ENCODE results near the gene ACOT11. TPM values are rescaled to one million over a fixed set of nuclear protein-coding genes. Genes with fewer than 3 reads are reported as not detected.
A peak's percentile ranks its signal among the peaks of the same experiment; 100 is the strongest.

ACOT11 gene
- total and polyA plus RNA-seq, 4 donors: 6.4 to 20.9 (median 12.4) TPM

DNA sequence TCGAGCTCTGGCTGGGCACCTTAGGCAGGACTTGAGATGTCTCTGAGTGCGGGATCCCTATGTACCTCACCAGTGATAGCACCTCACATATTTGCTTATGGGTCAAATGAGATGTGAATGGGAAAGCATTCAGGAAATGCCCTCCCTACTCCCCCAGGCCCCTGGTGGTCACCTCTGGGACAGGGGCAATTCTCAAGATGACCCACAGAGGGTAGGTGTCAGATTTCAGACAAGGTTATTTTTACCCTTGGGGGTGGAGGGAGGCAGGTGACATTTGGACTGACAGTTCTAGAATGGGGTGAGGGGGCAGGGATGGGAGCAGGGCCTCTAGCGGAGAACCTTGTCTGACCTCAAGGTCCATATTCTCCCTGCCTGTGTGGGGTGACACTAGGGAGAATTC, 27.1 kb downstream of the ACOT11 start:
- no peaks in the 10 kb centered on the region for H3K27me3 ChIP-seq (ENCODE audit: control insufficient read depth in 1 of 2, insufficient read depth in 2 of 2, low read length in 1 of 2)
- no peaks in the 10 kb centered on the region for H3K9me3 ChIP-seq (ENCODE audit: control insufficient read depth, low read length)
- WGBS, 2 donors: 96 to 97% methylated on average over 3 of the region's 3 CpGs
- H3K27ac ChIP-seq (ENCODE audit: low read depth in 1 of 2, low read length in 2 of 2): no peak overlapping the region
- H3K36me3 ChIP-seq (ENCODE audit: control insufficient read depth in 1 of 2, insufficient read depth in 2 of 2, low read length in 1 of 2): no peaks in the 10 kb centered on the region
- H3K4me1 ChIP-seq (ENCODE audit: control insufficient read depth in 1 of 2, insufficient read depth in 2 of 2, low read length in 2 of 2): no peaks in the 10 kb centered on the region
- ATAC-seq (ENCODE audit: low FRiP score) (no peak), DNase-seq (peak; percentile 10)
- no peak overlapping the region for H3K4me3 ChIP-seq (ENCODE audit: low read length in 2 of 2)
- intact Hi-C loops (cut with DNase I): no loop called here

DNA sequence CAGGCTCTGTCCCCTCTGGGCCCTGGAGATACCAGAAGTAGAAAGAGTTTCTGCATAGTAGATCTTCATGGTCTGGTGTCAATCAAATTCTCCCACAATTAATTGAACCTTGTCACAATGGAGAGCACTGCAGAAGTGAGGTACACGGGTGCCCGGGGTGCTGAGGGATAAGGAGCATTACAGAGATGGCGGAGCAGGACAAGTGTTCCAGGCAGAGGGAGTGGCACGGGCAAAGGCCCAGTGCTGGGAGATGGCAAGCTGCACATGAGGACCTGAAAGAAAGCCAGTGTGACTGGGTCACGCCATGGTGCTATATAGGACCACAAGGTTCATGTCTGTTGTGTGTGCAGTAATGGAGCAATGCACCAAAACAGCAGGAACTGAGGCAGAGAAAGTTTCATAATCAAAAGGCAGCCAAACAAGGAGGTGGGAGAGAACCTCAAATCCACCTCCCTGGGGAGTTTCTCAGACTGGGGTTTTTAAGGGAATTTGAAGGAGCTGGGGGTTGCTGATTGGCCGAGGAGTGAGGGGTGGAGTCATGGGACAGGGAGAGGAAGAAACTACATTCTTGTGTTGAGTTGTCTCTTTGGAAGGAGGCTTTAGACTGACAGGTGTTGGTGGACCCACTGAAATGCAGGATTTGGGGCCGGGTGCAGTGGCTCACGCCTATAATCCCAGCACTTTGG, 27.7 kb downstream of the ACOT11 start:
- Histone ChIP-seq H3K27ac (ENCODE audit: low read depth in 1 of 2, low read length in 2 of 2) (no peak overlapping the region), H3K9me3 (ENCODE audit: control insufficient read depth, low read length) (no peaks in the 10 kb centered on the region), H3K36me3 (ENCODE audit: control insufficient read depth in 1 of 2, insufficient read depth in 2 of 2, low read length in 1 of 2) (no peaks in the 10 kb centered on the region), H3K4me3 (ENCODE audit: low read length in 2 of 2) (no peak overlapping the region), H3K27me3 (ENCODE audit: control insufficient read depth in 1 of 2, insufficient read depth in 2 of 2, low read length in 1 of 2) (no peaks in the 10 kb centered on the region), H3K4me1 (ENCODE audit: control insufficient read depth in 1 of 2, insufficient read depth in 2 of 2, low read length in 2 of 2) (no peaks in the 10 kb centered on the region)
- DNase-seq (no peak), ATAC-seq (ENCODE audit: low FRiP score) (no peak)
- intact Hi-C loops (cut with DNase I): no loop called here
- 93 to 95% methylated on average over 8 of the region's 8 CpGs for WGBS, 2 donors

DNA sequence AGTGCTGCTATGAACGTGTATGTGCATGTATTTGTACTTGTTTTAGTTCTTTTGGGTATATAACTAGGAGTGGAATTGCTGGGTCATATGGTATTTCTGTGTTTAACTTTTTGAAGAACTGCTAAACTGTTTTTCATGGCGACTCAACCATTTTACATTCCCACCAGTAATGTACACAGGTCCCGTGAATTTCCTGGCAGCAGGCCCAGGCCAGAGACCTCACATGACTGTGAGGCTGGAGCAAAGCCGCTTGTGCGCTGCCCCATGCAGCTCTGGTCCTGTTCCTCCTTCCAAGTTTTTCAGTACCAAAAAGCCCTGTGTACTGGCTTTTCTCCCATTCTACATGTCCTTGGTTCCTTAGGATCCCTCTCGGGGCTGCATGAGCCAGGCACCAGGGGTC, 29.6 kb downstream of the ACOT11 start:
- peak overlapping the region in 1 of 2 donors; percentile 55 for H3K27ac ChIP-seq (ENCODE audit: low read depth in 1 of 2, low read length in 2 of 2)
- ATAC-seq (ENCODE audit: low FRiP score): no peak

DNA sequence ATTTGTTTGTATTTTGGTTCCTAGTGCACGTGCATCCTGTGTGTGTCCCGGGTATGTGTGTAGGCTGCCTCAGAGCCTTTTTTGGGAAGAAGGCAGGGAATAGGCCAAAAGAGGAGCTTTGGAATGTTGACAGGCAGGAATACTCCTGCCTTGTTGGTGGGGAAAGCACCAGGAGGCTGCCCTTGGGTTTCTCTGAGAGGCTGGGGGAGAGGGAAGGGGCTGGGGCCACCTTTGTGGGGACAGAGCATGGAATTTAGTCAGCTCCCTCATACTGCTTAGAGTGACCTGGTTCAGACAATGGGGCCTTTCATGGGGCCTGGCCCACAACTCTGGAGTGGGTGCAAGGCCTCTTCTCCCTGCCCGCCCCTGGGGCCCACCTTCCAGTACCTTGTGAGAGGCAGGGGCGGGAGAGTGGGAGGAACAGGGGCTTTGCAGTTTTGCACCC, 31.3 kb downstream of the ACOT11 start:
- 67 to 74% methylated on average over 4 of the region's 4 CpGs for WGBS, 2 donors
- intact Hi-C loops (cut with DNase I): no loop called here
- ATAC-seq (ENCODE audit: low FRiP score): no peak
- no peaks in the 10 kb centered on the region for H3K27me3 ChIP-seq (ENCODE audit: control insufficient read depth in 1 of 2, insufficient read depth in 2 of 2, low read length in 1 of 2)
- H3K27ac ChIP-seq (ENCODE audit: low read depth in 1 of 2, low read length in 2 of 2): peak overlapping the region in 1 of 2 donors; percentile 59
- no peaks in the 10 kb centered on the region for H3K9me3 ChIP-seq (ENCODE audit: control insufficient read depth, low read length)
- no peak overlapping the region for H3K4me3 ChIP-seq (ENCODE audit: low read length in 2 of 2)
- no peaks in the 10 kb centered on the region for H3K36me3 ChIP-seq (ENCODE audit: control insufficient read depth in 1 of 2, insufficient read depth in 2 of 2, low read length in 1 of 2)
- DNase-seq: peak in 1 of 2 donors; percentile 52
- peaks cover 0 to 2% of the 10 kb centered on the region in 2 donors for H3K4me1 ChIP-seq (ENCODE audit: control insufficient read depth in 1 of 2, insufficient read depth in 2 of 2, low read length in 2 of 2)

More for the DNA sequence above, 29.6 kb downstream of the ACOT11 start:
- no peak overlapping the region for H3K4me3 ChIP-seq (ENCODE audit: low read length in 2 of 2)
- WGBS, 2 donors: 10 to 16% methylated on average over 6 of the region's 6 CpGs
- H3K27me3 ChIP-seq (ENCODE audit: control insufficient read depth in 1 of 2, insufficient read depth in 2 of 2, low read length in 1 of 2): no peaks in the 10 kb centered on the region
- no peaks in the 10 kb centered on the region for H3K9me3 ChIP-seq (ENCODE audit: control insufficient read depth, low read length)
- H3K4me1 ChIP-seq (ENCODE audit: control insufficient read depth in 1 of 2, insufficient read depth in 2 of 2, low read length in 2 of 2): peaks cover 0 to 2% of the 10 kb centered on the region in 2 donors
- intact Hi-C loops (cut with DNase I): no loop called here
- H3K36me3 ChIP-seq (ENCODE audit: control insufficient read depth in 1 of 2, insufficient read depth in 2 of 2, low read length in 1 of 2): no peaks in the 10 kb centered on the region
- DNase-seq: peak; percentile 93 to 94

DNA sequence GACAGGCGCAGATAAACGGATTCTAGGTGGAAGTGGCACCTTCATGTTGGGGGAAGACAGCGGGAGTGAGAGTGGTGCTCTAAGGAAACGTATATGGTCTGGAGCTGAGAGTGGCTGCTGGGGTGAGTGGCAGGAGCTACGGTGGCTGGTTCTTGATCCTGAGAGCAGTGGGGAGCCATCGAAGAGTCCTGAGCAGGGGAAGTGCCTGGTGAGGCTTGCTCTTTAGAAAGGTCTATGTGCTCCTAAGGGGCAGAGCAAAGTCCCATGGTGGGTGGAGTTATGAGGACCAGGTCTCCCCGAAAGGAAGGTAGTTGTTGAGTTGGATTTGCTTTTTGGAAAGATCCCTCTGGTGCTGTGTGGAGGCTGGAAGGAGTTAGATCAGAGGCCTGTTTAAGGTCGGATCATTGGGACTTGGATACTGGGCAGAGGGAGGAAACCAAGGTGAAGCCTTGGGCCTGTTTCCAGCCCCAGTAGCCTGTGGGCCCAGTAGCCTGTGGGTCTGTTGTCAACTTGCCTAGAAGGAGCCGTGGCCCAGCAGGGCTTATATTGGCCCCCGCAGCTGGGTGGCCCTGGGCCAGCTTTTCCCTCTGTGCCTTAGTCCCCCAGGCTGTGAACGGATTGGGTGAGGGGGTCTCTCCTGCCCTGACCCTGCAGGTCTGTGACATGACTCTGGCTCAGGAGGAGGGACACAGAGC, 33.0 kb downstream of the ACOT11 start:
- Histone ChIP-seq H3K4me3 (ENCODE audit: low read length in 2 of 2) (no peak overlapping the region), H3K27me3 (ENCODE audit: control insufficient read depth in 1 of 2, insufficient read depth in 2 of 2, low read length in 1 of 2) (no peaks in the 10 kb centered on the region), H3K36me3 (ENCODE audit: control insufficient read depth in 1 of 2, insufficient read depth in 2 of 2, low read length in 1 of 2) (no peaks in the 10 kb centered on the region), H3K9me3 (ENCODE audit: control insufficient read depth, low read length) (no peaks in the 10 kb centered on the region), H3K4me1 (ENCODE audit: control insufficient read depth in 1 of 2, insufficient read depth in 2 of 2, low read length in 2 of 2) (peaks cover 0 to 2% of the 10 kb centered on the region in 2 donors), H3K27ac (ENCODE audit: low read depth in 1 of 2, low read length in 2 of 2) (peak overlapping the region; percentile 8 to 97)
- DNase-seq (no peak), ATAC-seq (ENCODE audit: low FRiP score) (no peak)
- 50 to 56% methylated on average over 11 of the region's 11 CpGs for WGBS, 2 donors
- intact Hi-C loops (cut with DNase I): loop anchor here (5.0 kb wide), 2 partner anchors 34 to 66 kb away; partner anchors contain the start of gene ACOT11 (in 2 of the 2)

DNA sequence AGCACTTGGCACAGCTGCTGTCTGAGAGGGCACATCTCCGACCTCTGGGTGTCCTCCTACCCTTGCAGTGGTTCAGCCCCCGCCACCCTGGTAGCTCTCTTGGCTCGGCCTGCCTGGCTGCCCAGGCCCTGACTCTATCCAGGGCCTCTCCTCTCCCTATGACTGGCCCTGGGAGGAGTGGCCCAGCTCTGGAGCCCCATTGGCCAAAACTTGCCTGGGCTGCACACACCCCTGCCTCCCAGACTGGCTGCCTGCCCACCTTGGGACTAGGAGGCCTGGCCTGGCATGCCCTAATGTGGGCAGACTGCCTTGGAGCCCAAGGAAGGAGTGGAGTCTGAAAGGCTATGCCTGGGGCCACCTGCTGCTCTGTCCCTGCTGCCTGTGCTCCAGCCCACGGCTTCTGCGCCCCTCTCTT, 33.6 kb downstream of the ACOT11 start:
- Histone ChIP-seq H3K9me3 (ENCODE audit: control insufficient read depth, low read length) (no peaks in the 10 kb centered on the region), H3K4me3 (ENCODE audit: low read length in 2 of 2) (no peak overlapping the region), H3K27me3 (ENCODE audit: control insufficient read depth in 1 of 2, insufficient read depth in 2 of 2, low read length in 1 of 2) (no peaks in the 10 kb centered on the region), H3K36me3 (ENCODE audit: control insufficient read depth in 1 of 2, insufficient read depth in 2 of 2, low read length in 1 of 2) (no peaks in the 10 kb centered on the region), H3K27ac (ENCODE audit: low read depth in 1 of 2, low read length in 2 of 2) (peak overlapping the region; percentile 15 to 97), H3K4me1 (ENCODE audit: control insufficient read depth in 1 of 2, insufficient read depth in 2 of 2, low read length in 2 of 2) (peaks cover 0 to 2% of the 10 kb centered on the region in 2 donors)
- ATAC-seq (ENCODE audit: low FRiP score) (peak; percentile 96), DNase-seq (peak; percentile 96 to 98)
- intact Hi-C loops (cut with DNase I): loop anchor here (5.0 kb wide), 2 partner anchors 34 to 66 kb away; partner anchors contain the start of gene ACOT11 (in 2 of the 2)
- 0 to 7% methylated on average over 5 of the region's 5 CpGs for WGBS, 2 donors

DNA sequence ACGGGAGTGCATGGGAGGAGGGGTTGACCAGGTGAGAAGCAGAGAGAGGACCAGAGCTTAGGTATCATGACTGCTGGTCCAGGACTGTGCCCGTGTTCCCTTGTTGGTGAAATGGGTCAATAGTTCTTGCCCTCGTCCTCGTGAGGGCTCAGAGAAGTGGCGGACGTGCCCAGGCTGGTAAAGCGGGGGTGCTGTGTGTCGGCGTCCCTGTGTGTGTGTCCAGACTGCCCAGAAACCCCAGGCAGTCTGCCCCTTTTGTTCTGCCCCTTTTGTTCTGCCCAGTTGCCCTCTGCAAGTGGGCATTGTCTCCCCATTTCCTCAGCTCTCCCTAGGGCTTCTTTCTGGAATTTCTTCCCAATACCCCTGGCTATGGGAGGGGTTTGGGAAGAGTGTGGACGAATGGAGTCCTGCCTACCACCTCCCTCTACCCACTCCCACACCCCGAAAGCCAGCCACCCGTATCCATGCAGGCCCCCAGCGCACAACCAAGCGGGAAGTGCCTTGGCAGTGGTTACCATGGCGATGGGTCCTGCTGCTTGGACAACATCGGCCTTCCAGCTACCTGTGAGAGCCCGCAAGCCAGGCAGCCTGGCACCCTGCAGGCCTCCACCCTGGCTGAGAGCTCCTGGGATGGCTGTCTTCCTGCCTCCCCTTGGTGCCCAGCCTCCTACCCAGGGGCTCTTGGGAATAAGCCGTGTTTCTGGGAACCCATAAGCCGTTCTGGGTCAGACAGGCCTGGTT, 34.7 kb downstream of the ACOT11 start:
- intact Hi-C loops (cut with DNase I): loop anchor here (5.0 kb wide), 2 partner anchors 35 to 65 kb away; partner anchors contain the start of gene ACOT11 (in 2 of the 2)

DNA sequence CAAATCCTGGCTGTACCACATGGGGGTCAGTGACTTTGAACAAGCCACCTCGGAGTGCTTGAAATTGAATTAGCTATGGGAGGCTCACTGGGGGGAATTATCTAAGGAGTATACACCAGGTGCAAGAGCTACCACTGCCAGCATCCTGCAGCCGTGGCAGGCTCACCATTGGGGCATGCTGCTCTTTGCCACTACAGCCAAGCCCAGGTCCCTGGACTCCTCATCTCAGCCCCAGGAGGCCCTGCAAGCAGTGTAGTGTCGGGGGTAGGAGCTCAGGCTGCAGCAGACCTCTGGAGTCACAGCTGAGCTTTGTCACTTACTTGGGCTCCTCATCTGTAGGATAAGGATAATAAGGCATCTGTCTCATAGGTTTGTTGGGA, 35.3 kb downstream of the ACOT11 start:
- 92 to 97% methylated on average over 3 of the region's 3 CpGs for WGBS, 2 donors
- Histone ChIP-seq H3K27me3 (ENCODE audit: control insufficient read depth in 1 of 2, insufficient read depth in 2 of 2, low read length in 1 of 2) (no peaks in the 10 kb centered on the region), H3K36me3 (ENCODE audit: control insufficient read depth in 1 of 2, insufficient read depth in 2 of 2, low read length in 1 of 2) (no peaks in the 10 kb centered on the region), H3K4me1 (ENCODE audit: control insufficient read depth in 1 of 2, insufficient read depth in 2 of 2, low read length in 2 of 2) (peaks cover 0 to 2% of the 10 kb centered on the region in 2 donors), H3K27ac (ENCODE audit: low read depth in 1 of 2, low read length in 2 of 2) (no peak overlapping the region), H3K4me3 (ENCODE audit: low read length in 2 of 2) (no peak overlapping the region), H3K9me3 (ENCODE audit: control insufficient read depth, low read length) (no peaks in the 10 kb centered on the region)
- intact Hi-C loops (cut with DNase I): loop anchor here (5.0 kb wide), 2 partner anchors 36 to 64 kb away; partner anchors contain the start of gene ACOT11 (in 2 of the 2)
- no peak for DNase-seq
- no peak for ATAC-seq (ENCODE audit: low FRiP score)

More for the DNA sequence above, 34.7 kb downstream of the ACOT11 start:
- Histone ChIP-seq H3K4me1 (ENCODE audit: control insufficient read depth in 1 of 2, insufficient read depth in 2 of 2, low read length in 2 of 2) (peaks cover 0 to 2% of the 10 kb centered on the region in 2 donors), H3K27ac (ENCODE audit: low read depth in 1 of 2, low read length in 2 of 2) (peak overlapping the region; percentile 15 to 79), H3K4me3 (ENCODE audit: low read length in 2 of 2) (no peak overlapping the region), H3K36me3 (ENCODE audit: control insufficient read depth in 1 of 2, insufficient read depth in 2 of 2, low read length in 1 of 2) (no peaks in the 10 kb centered on the region), H3K27me3 (ENCODE audit: control insufficient read depth in 1 of 2, insufficient read depth in 2 of 2, low read length in 1 of 2) (no peaks in the 10 kb centered on the region), H3K9me3 (ENCODE audit: control insufficient read depth, low read length) (no peaks in the 10 kb centered on the region)
- WGBS, 2 donors: 89 to 90% methylated on average over 19 of the region's 19 CpGs
- no peak for ATAC-seq (ENCODE audit: low FRiP score)
- no peak for DNase-seq

Data from aorta (tissue), 5 donors.